ENCODE results near the gene ATRNL1.
"Not testable (repeated sequence)": the region's sequence is repeated elsewhere in the genome, so short reads cannot be mapped to it uniquely, and the experiment has no call there.

ATRNL1 gene

DNA sequence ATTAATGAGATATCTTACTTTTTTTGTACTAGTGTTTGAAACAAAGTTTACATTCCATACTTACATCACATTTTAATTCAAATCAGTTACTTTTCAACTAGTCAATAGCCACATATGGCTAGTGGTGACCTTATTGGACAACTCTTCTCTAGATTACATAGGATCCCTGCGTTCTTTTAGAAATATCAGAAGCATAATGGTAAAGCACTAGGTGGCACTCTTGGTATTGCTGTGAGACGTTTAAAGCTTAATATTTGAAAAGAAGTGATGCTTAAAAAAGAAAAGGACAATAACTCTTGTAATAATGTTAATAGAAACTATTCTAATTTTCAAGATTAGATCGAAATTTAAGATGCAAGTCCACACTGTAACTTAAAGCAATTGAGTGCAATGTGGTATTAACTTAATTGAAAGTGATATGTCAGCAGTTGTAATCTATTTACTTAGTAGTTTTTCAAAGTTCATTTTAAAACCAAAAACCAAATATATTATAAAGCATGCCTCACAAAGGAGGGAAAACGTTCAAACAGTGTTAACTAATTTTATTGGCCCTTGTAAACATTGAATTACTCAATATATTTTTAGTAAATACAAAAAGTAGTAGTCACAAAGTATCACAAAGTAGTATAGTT, 339.1 kb downstream of the ATRNL1 start:
- no peak for DNase-seq

DNA sequence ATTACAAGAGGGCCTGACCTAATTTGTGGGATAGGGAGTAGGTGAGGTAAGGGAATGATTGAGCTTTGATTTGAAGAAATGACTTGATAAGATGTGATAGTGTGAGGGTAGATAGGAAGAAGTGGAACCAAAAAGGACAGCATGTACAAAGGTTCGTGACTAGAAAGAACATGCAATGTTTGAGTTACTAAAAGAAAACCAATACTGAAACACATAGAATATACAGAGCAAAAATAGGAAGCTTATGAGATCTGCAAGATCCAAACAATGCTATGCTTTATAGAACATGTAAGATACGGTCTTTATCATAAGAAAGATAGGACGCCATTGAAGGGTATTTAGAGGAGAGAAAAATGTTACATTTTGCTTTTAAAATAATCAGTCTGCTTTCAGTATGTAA, 343.8 kb downstream of the ATRNL1 start:
- DNase-seq, result no peak

DNA sequence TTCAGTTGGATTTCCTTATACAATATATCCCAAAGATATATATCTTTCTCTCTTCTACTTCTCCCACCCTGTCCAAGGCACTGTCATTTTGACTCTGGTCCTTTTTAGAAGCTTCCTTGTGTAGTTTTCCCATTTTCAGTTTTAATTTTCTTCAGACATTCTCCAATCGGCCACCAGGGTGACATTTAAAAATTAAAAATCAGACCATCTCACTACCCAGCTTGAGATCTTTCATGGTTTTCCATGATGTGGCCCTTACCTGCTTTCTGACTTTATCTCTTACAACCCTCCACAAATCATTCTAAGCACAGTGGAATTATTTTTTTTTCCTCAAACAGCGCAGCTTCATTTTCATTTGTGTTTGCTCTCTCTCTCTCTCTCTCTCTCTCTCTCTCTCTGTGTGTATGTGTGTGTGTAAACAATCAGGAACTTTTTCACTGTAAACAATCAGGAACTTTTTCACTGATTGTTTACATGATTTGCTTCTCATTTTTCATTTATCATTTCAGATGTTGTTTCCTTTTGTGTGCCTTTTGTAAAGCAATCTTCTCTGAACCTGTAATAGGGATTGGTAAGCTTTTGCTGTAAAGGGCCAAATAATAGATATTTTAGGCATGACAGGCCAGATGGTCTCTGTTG, 348.9 kb downstream of the ATRNL1 start:
- DNase-seq, result no peak

DNA sequence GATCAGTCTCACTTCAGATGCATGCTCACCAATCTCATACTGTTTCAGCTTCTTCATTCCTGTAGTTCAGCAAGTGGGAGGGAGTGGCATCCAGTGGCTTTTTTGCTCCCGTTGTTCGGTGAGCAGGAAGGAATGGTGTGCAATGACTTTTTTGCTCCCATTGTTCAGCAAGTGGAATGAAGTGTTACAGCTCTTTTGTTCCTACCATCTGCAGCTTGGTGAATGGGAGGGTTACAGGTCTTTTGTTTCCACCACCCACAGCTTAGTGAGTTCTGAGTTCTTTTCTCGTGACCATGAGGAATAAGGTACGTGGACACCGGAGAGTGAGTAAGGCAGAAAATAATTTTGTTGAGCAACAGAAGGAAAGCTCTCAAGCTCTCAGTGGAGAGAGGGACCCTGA, 363.6 kb downstream of the ATRNL1 start:
- no peak for DNase-seq

DNA sequence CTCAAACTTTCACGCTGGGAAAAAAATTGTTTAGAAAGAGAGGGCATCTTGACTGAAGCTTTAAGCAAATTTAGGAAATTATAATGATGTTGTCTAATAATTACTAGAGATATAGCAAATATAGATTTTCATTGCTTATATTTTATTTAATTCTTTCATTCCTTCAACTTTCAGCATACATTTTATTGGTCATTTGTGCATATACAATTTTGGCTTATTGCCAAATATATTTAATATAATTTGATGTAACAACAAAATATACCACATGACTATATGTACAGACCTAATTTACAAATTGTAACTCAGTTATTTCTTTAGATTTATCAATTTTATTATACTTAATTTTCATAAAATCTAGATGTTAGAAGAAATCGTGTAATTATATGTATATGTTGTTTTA, 390.1 kb downstream of the ATRNL1 start:
- DNase-seq, result no peak

DNA sequence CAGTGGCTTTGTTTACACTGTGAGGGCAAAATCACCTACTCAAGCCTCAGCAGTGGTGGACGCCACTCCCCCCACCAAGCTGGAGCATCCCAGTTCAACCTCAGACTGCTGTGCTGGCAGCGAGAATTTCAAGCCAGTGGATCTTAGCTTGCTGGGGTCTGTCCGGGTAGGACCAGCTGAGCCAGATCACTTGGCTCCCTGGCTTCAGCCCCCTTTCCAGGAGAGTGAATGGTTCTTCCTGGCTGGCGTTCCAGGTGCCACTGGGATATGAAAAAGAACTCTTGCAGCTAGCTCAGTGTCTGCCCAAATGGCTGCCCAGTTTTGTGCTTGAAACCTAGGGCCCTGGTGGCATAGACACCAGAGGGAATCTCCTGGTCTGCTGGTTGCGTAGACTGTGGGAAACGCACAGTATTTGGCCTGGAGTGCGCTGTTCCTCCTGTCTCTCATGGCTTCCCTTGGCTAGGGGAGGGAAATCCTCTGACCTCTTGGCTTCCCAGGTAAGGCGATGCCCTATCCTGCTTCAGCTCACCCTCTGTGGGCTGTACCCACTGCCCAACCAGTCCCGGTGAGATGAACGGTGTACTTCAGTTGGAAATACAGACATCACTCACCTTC, 398.5 kb downstream of the ATRNL1 start:
- DNase-seq, result no peak

DNA sequence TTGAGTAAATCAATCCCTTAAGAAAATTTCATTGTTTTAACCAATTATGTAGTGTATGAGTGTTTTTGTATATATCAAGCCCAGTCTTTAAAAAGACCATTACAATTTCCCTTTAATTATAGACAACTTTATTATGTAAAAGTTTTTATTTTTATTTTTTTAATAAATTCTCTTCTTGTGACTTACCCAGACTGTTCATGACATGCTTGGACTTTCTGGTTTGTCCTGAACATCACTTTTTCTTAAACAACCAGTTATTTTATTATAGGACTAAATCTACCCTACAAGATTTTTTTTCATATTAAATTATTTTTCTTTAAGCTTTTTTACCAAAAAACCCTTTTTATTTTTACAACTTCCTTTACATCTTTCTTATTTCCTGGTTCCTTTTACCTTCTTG, 410.4 kb downstream of the ATRNL1 start:
- no peak for DNase-seq

DNA sequence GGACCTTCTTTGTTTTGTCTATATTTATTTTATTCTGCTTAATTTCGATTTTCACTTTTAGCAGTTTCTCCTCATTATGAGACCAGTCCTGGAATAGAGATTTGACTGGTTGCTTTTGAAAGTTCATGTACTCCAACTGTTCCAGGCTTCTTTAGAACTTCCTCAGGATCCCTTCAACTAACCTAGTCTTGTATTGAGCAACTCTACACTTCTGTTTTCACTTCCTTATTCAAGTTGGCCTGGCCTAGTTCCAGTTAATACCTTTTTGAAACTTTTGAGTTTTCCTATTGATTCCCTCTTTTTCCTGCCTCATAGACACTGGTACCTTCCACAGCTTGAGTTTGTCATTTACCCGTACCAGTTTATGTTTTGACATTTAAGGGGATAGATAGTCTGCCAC, 421.7 kb downstream of the ATRNL1 start:
- no peak for DNase-seq

DNA sequence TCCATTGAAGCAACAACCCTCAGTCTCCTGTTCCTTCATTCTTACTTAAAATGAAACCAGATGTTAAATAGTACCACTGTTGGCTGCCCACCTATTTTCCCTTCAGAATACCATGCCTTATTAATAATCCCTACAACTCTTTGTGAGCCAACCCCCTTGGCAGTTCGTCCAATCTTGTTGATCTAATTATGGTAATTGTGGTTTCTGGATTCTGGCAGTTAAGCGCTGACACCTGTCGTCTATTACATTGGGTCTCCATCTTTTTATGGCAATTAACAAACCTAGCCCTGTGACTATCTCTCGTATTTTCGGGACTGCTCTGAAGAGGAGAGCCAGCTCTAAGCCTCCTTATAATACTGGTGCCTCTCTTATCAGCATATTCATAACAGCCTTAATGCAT, 432.0 kb downstream of the ATRNL1 start:
- no peak for DNase-seq

DNA sequence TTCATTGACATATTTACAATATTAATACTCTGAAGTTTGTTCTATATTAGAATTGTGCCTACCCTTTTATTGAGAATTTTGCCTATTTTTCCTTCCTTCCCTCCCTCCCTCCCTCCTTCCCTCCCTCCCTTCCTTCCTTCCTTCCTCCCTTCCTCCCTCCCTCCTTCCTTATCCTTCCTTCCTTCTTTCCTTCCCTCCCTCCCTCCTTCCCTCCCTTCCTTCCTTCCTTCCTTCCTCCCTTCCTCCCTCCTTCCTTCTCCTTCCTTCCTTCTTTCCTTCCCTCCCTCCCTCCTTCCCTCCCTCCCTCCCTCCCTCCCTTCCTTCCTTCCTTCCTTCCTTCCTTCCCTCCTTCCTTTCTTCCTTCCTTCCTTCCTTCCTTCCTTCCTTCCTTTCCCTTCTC, 434.5 kb downstream of the ATRNL1 start:
- not testable (repeated sequence) for DNase-seq

DNA sequence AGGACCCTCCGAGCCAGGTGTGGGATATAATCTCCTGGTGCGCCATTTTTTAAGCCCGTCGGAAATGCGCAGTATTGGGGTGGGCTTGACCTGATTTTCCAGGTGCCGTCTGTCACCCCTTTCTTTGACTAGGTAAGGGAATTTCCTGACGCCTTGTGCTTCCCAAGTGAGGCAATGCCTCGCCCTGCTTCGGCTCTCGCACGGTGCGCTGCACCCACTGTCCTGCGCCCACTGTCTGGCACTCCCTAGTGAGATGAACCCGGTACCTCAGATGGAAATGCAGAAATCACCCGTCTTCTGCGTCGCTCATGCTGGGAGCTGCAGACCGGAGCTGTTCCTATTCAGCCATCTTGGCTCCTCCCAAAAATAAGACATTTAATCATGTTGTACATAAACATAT, 443.2 kb downstream of the ATRNL1 start:
- not testable (repeated sequence) for DNase-seq

DNA sequence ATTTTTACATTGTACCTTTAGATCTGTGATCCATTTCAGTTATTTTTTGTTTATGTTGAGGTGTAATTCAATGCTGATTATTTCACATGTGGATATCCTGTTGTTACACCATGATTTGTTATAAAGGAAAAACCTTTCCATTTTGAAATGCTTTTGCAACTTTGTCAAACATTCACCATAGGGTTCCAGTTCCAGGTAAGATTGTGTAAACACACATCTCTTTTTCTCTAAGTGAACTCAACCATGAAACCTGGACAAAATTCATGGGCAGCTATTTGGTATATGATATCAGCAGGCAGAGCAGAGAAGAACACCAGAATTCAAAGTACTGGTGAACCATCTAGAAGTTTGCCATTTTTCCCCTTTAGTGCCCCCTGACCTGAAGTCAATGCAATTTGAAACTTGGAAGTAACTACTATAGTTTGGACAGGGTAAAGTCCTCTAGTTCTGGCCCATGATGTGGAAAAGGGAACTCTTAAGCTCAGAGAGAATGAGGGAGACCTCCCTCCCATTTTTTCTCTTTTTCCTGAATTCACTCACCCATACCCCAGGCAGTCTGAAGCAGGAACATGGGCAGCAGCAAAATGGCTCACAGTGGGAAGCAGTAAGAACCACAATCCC, 446.1 kb downstream of the ATRNL1 start:
- DNase-seq, result no peak

DNA sequence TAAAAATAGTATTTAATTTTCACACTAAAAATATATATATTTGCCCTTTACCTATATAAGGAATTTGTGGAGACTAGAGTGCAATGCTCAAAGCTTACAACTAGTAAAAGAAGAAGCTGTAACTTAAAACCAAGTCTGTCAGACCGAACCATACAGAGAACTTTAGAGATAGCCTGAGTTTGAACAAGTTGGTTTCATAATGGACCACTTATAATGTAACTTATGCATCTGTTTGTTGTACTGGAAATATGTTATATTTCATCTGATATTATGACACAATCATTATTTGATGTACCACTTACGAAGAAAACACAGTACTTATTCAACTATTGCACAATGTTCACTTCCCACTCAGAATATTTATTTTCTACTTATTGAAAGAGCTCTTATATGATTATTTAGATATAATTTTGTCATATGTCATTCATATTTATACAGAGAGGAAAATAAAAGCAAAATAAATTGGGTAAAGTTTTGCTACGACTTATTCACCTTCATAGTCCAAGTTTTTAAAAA, 462.8 kb downstream of the ATRNL1 start:
- no peak for DNase-seq

DNA sequence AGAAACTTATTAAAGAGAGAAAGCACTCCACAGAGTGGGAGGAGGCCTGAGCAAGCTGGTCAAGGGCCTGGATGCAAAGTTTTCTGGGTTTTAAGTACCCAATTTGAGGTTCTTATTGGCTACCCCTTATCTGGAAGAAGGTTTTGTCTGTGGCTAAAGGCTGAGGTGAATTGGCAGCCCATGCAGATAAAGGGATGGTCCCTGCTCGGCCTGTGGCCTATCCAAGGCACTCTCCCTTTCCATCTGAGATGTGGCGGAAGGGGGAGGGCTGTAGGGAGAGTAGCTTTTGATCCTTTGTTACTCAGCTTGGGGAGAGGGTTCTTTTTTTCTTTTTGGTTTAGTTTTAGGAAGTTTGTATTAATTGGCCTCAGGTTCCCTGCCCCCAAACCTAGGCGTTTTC, 465.1 kb downstream of the ATRNL1 start:
- no peak for DNase-seq

DNA sequence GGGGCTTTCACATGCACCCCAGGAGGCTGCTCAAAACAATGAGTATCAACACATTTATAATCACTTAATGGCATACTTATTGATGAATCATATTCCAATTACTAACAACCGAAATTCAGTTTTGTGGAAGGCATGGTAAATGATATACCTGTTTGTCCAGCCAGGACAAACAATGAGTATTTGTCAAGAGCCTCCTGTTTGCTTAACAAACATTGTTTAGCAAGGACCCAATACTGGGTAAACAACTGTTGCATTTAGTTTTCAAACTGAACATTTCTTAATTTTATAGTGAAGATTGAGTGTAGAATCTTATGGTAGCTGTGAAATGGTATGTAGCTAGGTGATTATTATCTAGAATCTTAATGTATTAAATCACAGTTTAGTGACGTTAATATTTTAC, 473.7 kb downstream of the ATRNL1 start:
- no peak for DNase-seq

DNA sequence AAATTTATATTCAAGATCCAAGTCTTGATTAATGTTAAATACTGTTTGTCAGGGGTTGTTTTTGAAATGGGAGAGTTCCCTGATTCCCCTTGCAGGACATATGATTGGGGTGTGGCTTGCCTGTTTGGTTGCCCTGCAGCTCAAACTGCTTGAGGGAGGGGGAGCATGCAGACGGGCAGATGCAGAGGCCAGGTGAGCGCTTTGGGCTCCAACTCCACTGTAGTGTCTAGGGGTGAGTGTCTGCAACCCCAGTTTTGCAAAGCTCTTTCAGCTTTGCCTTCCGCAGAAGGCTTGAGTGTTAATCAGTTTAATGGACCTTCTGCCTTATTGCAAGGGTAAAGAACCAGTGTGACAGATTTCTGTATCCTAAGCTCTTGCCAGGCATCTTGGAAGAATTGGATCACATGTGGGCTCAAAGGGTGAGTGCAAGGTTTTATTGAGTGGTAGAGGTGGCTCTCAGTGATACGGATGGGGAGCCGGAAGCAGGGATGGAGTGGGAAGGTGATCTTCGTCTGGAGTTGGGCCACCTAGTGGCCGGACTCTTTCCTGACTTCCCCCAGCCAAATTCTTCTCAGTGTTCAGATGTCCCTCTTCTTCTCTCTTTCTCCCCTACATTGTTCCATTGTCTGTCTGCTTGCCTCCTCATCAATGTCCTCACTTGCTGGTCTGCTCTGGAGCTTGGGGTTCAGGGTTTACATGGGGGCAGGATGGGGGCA, 479.7 kb downstream of the ATRNL1 start:
- no peak for DNase-seq

DNA sequence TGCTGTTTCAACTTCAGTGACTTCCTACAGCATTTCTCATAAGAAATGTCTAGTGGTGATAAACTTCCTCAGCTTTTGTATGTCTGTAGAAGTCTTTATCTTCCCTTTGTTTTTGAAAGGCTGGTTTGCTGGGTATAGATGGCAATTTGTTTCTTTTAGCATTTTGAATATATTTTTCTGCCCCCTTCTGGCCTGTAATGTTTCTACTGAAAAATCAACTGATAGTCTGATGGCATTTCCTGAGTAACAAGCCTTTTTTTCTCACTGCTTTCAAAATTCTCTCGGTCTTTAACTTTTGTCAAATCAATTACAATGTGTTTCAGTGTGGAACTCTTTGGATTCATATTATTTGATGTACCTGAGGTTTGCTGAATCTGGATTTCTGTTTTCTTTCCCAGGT, 487.1 kb downstream of the ATRNL1 start:
- no peak for DNase-seq

DNA sequence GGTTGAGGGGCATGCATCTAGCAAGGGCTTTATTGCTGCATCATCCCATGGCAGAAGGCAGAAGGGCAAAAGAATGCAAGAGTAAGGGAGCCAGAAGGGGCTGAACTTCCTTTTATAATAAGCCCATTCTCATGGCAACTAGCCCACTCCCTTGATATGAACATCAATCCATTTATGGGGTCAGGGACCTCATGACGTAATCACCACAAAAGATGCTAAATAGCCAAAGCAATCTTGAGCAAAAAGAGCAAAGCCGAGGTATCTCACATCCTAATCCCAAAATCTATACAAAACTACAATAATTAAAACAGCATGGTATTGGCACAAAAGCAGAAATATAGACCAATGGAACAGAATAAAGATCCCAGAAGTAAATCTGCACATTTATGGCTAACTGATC, 499.9 kb downstream of the ATRNL1 start:
- no peak for DNase-seq

DNA sequence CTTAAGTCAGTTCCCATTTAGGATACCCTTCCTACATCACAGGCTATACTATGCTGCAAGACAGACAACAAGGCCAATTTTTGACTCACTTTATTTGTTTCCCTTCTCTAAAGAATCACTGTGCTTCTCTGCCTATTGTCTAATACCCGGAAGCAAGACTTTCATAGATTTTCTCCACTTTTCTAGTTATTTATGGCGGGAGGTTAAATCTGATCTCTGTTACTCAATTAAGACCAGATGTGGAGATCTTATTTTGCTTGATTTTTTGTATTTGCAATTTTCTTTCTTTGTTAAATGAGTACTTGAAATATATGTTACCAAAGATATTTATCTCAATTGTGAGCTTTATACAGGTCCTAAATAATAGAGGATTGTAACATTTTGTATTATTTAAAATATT, 511.5 kb downstream of the ATRNL1 start:
- no peak for DNase-seq

DNA sequence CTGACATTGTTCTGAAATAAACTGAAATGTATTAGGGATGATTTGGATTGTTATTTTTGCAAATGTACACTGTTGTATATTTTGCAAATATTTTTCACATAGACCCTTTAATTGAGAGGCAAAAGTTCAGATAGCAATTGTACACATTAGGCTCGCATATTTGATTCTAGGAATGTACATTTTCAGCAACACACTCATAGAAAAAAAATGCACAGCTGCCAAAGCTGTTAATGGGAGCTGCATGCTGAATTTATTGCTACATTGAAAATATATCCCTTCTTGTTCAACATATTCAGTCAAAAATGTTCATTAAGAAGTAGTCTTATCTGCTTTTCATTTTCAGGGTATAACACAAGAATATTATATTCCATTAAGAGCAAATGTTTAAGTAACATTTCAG, 512.9 kb downstream of the ATRNL1 start:
- DNase-seq, result no peak

DNA sequence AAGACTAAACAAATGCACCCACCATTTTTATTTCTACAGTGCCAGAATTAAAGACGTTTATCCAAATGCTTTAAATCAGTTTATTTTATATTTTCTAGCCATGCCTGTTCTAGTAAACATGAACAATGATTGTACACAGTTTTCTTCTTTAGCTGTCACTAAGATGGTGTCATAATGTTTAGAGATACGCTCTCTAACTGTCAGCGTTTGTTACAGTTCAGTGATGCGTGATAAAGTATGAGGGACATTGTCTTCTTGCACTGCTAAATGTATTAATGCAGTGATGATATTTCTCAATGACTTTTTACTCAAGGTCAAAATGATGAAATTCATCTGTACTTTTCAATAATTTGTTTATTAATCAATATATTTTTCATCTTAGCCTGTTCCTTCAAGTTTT, 513.6 kb downstream of the ATRNL1 start:
- DNase-seq, result no peak

DNA sequence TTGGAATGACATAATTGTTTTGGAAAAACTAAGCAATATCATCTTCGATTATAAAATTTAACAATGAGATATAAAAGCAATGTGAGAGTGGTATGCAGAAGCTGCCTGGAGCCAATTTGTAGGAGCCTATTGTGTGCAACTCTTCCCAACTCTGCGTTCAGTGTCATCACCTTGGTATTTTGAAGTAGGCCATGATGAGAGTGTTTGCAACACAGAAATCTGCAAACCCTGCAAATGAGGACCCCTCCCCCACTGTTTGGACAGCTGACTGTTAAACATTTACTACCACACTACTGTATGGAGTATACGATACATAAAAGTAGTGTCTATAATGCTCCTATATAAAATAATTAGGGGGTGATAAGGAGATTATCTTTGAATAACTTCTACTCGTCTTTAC, 531.3 kb downstream of the ATRNL1 start:
- DNase-seq, result no peak

DNA sequence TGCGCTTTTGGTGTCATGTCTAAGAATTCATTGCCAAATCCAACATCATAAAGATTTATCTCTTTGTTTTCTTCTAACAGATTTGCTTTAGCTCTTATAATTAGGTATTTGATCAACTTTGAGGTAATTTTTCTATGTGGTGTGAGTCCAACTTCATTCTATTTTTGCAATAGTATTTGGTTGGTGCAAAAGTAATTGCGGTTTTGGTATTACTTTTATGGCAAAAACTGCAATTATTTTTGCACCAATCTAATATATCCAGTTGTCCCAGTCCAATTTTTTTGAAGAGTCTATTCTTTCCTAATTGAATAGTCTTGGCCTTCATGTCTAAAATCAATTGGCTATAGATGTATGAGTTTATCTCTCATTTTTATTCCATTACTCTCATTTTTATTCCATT, 535.5 kb downstream of the ATRNL1 start:
- no peak for DNase-seq
